ENCODE measurements around the gene TMEM18.

GRCh38 chr2:708667-709066 lies 31.5 kb upstream of the TMEM18 start:
- TF ChIP-seq POLR2AphosphoS5 (IDR thresholded peaks at IDR 0.05; ENCODE audit: low read depth, low read length) = no peak
- TF ChIP-seq TAF1 (IDR thresholded peaks at IDR 0.05; ENCODE audit: low read depth, low read length) = no peak
